ENCODE results near the gene PIK3C2A. TPM values are rescaled to one million over a fixed set of nuclear protein-coding genes. Genes with fewer than 3 reads are reported as not detected.

Gene PIK3C2A
- total and polyA plus RNA-seq, 2 of the 13 experiments (the other 11 are each of a cell fraction or from before 2014, with no cell fraction given), result 27.5 to 49.9 TPM

GRCh38 chr11:17238377-17238776 is 30.6 kb upstream of the PIK3C2A start:
- no peaks in the 10 kb centered on the region for H3K79me2 ChIP-seq (ENCODE audit: insufficient read depth, low read length)
- ATAC-seq (no peak), FAIRE-seq (no peak), DNase-seq (ENCODE audit: low spot score) (no peak)
- WGBS (ENCODE audit: low lambda C conversion rate), result 45% methylated on average over 3 of the region's 3 CpGs
- BruUV-seq (replicated peaks), result no TSS peak
- intact Hi-C loops (cut with micrococcal nuclease; ENCODE audit: unreplicated experiment) (loop anchor here (10.0 kb wide), 2 partner anchors 46 to 266 kb away; no protein-coding TSS in a partner anchor), in situ Hi-C loops (cut with HindIII; ENCODE audit: extremely low pct_ligation_motif_present, low pct_unique_long_range_greater_than_20kb) (loop anchor here (25.0 kb wide), 1 partner anchor 274 kb away; no protein-coding TSS in a partner anchor)
- H3K9ac ChIP-seq (ENCODE audit: insufficient read depth, low read depth, low read length), result no peak overlapping the region
- H3K27ac ChIP-seq (ENCODE audit: extremely low read length, insufficient read depth, low read length), result no peak overlapping the region
- H3K9me3 ChIP-seq (ENCODE audit: low read length), result no peaks in the 10 kb centered on the region
- CTCF ChIA-PET (ENCODE audit: low intra/inter-chr PET ratio, low total read pairs), result no interaction called here
- no peaks in the 10 kb centered on the region; a peak in 1 of 5 replicates for H3K27me3 ChIP-seq (ENCODE audit: control insufficient read depth in 1 of 2, insufficient read depth in 2 of 2, low read length in 2 of 2)
- TF ChIP-seq CREB1 (IDR thresholded peaks at IDR 0.05) (peak; percentile 8; the same call in 1 of the 2 replicates), CREB1 (CRISPR knock-in tag; IDR thresholded peaks at IDR 0.05) (no peak), CEBPG (CRISPR knock-in tag; IDR thresholded peaks at IDR 0.05) (no peak)
- no peaks in the 10 kb centered on the region for H3K4me1 ChIP-seq (ENCODE audit: insufficient read depth, low read length)
- H4K20me1 ChIP-seq (ENCODE audit: insufficient read depth, low read length), result no peaks in the 10 kb centered on the region
- POLR2A ChIA-PET, result interaction anchor here (0.5 kb wide), 1 partner anchor 358 kb away, joined by 3 read pairs; no protein-coding TSS in a partner anchor
- no peaks in the 10 kb centered on the region for H3K36me3 ChIP-seq (replicated peaks in 1 of 2; ENCODE audit: control insufficient read depth in 1 of 2, insufficient read depth in 2 of 2, low read length in 2 of 2)
- H2AFZ ChIP-seq (ENCODE audit: low read length), result no peak overlapping the region
- no peak overlapping the region for H3K4me2 ChIP-seq (ENCODE audit: low read depth, low read length)
- H3K4me3 ChIP-seq (replicated peaks in 1 of 3; ENCODE audit: insufficient read depth in 1 of 3, low read depth in 2 of 3, low read length in 3 of 3), result no peak overlapping the region

DNA sequence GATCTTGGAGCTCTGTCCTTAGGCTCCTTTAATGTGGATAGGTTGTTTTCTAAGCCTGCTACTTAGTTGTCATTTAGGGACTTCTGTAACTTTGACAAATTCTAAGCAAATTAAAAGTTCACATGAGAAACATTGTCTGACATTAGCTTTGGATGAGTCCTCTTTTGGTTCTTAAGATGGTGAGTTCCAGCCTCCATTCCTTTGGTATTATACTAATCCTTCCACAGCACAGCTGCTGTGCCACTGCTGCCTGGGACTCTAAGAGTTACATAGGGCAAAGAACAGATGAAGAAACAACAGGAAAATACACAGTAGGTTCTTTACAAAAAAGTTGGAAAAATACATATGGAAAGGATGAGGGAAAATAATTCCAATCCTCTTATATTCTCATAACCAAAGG is 25.3 kb upstream of the PIK3C2A start:
- POLR2A ChIA-PET, result no interaction called here
- TF ChIP-seq FOXP1 (IDR thresholded peaks at IDR 0.05), result no peak
- TF ChIP-seq FOXP1 (CRISPR knock-in tag; IDR thresholded peaks at IDR 0.05), result no peak
- no peak for TF ChIP-seq ZFP41 (CRISPR knock-in tag; IDR thresholded peaks at IDR 0.05; ENCODE audit: borderline replicate concordance)
- no peak for TF ChIP-seq ZNF639 (CRISPR knock-in tag; conservative IDR thresholded peaks at IDR 0.05)
- TF ChIP-seq, protein P1, sequence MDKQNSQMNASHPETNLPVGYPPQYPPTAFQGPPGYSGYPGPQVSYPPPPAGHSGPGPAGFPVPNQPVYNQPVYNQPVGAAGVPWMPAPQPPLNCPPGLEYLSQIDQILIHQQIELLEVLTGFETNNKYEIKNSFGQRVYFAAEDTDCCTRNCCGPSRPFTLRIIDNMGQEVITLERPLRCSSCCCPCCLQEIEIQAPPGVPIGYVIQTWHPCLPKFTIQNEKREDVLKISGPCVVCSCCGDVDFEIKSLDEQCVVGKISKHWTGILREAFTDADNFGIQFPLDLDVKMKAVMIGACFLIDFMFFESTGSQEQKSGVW (CRISPR knock-in tag; IDR thresholded peaks at IDR 0.05; ENCODE audit: borderline replicate concordance), result no peak
- TF ChIP-seq ZNF558 (CRISPR knock-in tag; IDR thresholded peaks at IDR 0.05; ENCODE audit: borderline replicate concordance), result no peak
- TF ChIP-seq HDAC1 (CRISPR knock-in tag; IDR thresholded peaks at IDR 0.05), result no peak
- TF ChIP-seq GMEB1 (CRISPR knock-in tag; IDR thresholded peaks at IDR 0.05; ENCODE audit: borderline replicate concordance), result no peak
- TF ChIP-seq, protein P2, sequence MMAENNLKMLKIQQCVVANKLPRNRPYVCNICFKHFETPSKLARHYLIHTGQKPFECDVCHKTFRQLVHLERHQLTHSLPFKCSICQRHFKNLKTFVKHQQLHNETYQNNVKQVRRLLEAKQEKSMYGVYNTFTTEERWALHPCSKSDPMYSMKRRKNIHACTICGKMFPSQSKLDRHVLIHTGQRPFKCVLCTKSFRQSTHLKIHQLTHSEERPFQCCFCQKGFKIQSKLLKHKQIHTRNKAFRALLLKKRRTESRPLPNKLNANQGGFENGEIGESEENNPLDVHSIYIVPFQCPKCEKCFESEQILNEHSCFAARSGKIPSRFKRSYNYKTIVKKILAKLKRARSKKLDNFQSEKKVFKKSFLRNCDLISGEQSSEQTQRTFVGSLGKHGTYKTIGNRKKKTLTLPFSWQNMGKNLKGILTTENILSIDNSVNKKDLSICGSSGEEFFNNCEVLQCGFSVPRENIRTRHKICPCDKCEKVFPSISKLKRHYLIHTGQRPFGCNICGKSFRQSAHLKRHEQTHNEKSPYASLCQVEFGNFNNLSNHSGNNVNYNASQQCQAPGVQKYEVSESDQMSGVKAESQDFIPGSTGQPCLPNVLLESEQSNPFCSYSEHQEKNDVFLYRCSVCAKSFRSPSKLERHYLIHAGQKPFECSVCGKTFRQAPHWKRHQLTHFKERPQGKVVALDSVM (CRISPR knock-in tag; IDR thresholded peaks at IDR 0.05), result no peak
- TF ChIP-seq ZNF530 (CRISPR knock-in tag; IDR thresholded peaks at IDR 0.05; ENCODE audit: low read depth), result no peak

More for the DNA sequence above, 25.3 kb upstream of the PIK3C2A start:
- no peak for ATAC-seq
- Histone ChIP-seq H3K9me3 (ENCODE audit: low read length) (no peaks in the 10 kb centered on the region), H3K9ac (ENCODE audit: insufficient read depth, low read depth, low read length) (no peak overlapping the region), H3K4me3 (replicated peaks in 1 of 3; ENCODE audit: insufficient read depth in 1 of 3, low read depth in 2 of 3, low read length in 3 of 3) (no peak overlapping the region), H3K4me2 (ENCODE audit: low read depth, low read length) (no peak overlapping the region), H3K27me3 (ENCODE audit: control insufficient read depth in 1 of 2, insufficient read depth in 2 of 2, low read length in 2 of 2) (no peaks in the 10 kb centered on the region), H4K20me1 (ENCODE audit: insufficient read depth, low read length) (no peaks in the 10 kb centered on the region), H3K27ac (ENCODE audit: extremely low read length, insufficient read depth, low read length) (no peak overlapping the region), H3K4me1 (ENCODE audit: insufficient read depth, low read length) (0 out of 2 replicates have a peak, but pooled peaks cover 5% of the 10 kb centered on the region), H3K79me2 (ENCODE audit: insufficient read depth, low read length) (no peaks in the 10 kb centered on the region), H3K36me3 (replicated peaks in 1 of 2; ENCODE audit: control insufficient read depth in 1 of 2, insufficient read depth in 2 of 2, low read length in 2 of 2) (no peaks in the 10 kb centered on the region), H2AFZ (ENCODE audit: low read length) (no peak overlapping the region)
- CTCF ChIA-PET (ENCODE audit: low intra/inter-chr PET ratio, low total read pairs), result no interaction called here
- BruUV-seq (replicated peaks), result no TSS peak
- FAIRE-seq, result no peak
- in situ Hi-C loops (cut with HindIII; ENCODE audit: extremely low pct_ligation_motif_present, low pct_unique_long_range_greater_than_20kb), result loop anchor here (25.0 kb wide), 1 partner anchor 279 kb away; no protein-coding TSS in a partner anchor
- no peak for DNase-seq (ENCODE audit: low spot score)
- intact Hi-C loops (cut with micrococcal nuclease; ENCODE audit: unreplicated experiment), result loop anchor here (10.0 kb wide), 2 partner anchors 52 to 272 kb away; no protein-coding TSS in a partner anchor

All from HepG2 (cell line).